Mesothelial cell of epicardium (in vitro differentiated cells): ENCODE measurements around the gene MMP24OS. TPM values are rescaled to one million over a fixed set of nuclear protein-coding genes. Genes with fewer than 3 reads are reported as not detected.

ENCODE experiments used
- DNase-seq, 2 experiments: peaks; one replicate each; pipeline ENCODE4 v3.0.0; 2021; ENCODE audit warnings: low spot score in 2 of 2; ENCODE audit not compliant: unreplicated experiment in 2 of 2
- H3K27ac Mint-ChIP-seq: 2 replicates; pipeline ENCODE4 v1.8.0; 2021; ENCODE audit warnings: mixed read lengths
- H3K27me3 Mint-ChIP-seq: 2 replicates; pipeline ENCODE4 v1.8.0; 2021; ENCODE audit warnings: low read depth, mixed read lengths
- H3K36me3 Mint-ChIP-seq: 2 replicates; pipeline ENCODE4 v1.8.0; 2021; ENCODE audit warnings: mixed read lengths
- H3K4me1 Mint-ChIP-seq: 2 replicates; pipeline ENCODE4 v1.8.0; 2021; ENCODE audit warnings: mixed read lengths
- H3K4me3 Mint-ChIP-seq: 2 replicates; pipeline ENCODE4 v1.8.0; 2021; ENCODE audit warnings: mild to moderate bottlenecking, moderate library complexity, mixed read lengths
- H3K9me3 Mint-ChIP-seq: 2 replicates; pipeline ENCODE4 v1.8.0; 2021; ENCODE audit warnings: mixed read lengths
- CTCF ChIP-seq: fragments of 200-600 bp; sonication (generic); IDR thresholded peaks from one replicate; pipeline ENCODE4 v1.5.0; 2021; ENCODE audit warnings: antibody characterized with exemption; ENCODE audit not compliant: unreplicated experiment
- total RNA-seq: library from RNA; stranded (reverse); gene quantifications from 3 replicates; pipeline ENCODE4 v1.2.1, GENCODE V29; 2021

MMP24OS gene
- total RNA-seq, 1 donor from 2014 or later, result 66.1 TPM

- Mint-ChIP-seq H3K36me3 (peaks cover 14% of the 10 kb centered on the region), H3K9me3 (no peaks in the 10 kb centered on the region), H3K4me1 (peaks cover 28% of the 10 kb centered on the region), H3K27ac (no peak overlapping the region), H3K27me3 (no peaks in the 10 kb centered on the region), H3K4me3 (no peak overlapping the region)
- no peak for TF ChIP-seq CTCF
- no peak for DNase-seq
Observed at GRCh38 chr20:35281506-35282101, 3.7 kb upstream of the MMP24OS start.

DNA sequence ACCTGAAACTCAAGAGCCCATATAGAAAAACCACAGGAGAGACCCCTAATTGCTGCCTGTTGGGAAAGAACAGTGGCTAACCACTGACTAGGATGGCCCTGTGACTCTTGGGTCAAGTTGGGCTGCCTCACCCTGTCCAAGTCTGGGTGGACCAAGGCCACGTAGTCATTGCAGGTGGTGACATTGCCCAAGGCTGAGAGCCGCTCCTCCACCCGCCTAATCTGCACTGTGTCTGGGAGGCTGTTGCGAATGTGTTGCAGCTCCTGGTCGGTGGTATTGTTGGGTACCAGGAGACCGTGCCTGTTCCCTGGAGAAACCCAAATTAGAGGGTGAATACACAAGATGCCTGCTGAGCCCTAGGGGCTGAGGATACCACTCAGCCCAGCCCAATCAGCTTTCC is 2.6 kb upstream of the MMP24OS start:
- Mint-ChIP-seq H3K4me3 (no peak overlapping the region), H3K4me1 (peaks cover 23% of the 10 kb centered on the region), H3K36me3 (peaks cover 14% of the 10 kb centered on the region)

DNA sequence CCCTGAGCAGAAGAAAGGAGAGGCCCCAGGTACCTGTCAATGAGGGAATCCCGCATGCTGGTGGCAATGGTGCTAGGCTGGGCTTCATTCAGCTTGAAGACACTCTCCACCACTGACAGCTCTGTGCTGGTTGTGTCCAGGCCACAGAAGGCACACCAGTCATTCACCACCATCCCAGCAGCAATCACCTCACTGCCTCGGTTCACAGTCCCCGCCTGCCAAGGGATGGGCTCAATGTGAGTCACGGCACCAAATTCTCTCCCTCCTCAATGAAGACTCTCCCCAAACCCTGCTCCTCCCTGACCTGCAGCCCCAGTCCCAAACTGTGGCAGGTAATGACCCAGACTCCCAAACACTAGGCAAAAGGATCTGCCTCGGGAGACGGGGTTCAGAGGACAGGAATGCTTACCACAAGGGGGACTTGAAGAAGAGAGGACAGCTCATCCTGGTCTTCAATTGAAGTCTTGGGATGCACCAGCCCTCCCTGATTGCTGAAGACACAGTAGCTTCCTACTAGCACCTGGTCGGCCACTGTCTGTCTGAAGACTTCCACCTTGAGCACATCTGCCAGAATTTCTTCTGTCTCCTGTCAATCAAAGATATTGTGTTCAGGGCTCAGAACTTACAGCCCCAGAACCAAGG is 1.7 kb upstream of the MMP24OS start:
- peak overlapping the region; percentile 89 for H3K27ac Mint-ChIP-seq
- no peak for DNase-seq
- H3K9me3 Mint-ChIP-seq, result no peaks in the 10 kb centered on the region
- peaks cover 14% of the 10 kb centered on the region for H3K36me3 Mint-ChIP-seq
- no peak overlapping the region for H3K4me3 Mint-ChIP-seq
- no peak for TF ChIP-seq CTCF
- H3K4me1 Mint-ChIP-seq, result peaks cover 16% of the 10 kb centered on the region
- H3K27me3 Mint-ChIP-seq, result no peaks in the 10 kb centered on the region

More for the DNA sequence above, 2.6 kb upstream of the MMP24OS start:
- Mint-ChIP-seq H3K27me3 (no peaks in the 10 kb centered on the region), H3K27ac (no peak overlapping the region), H3K9me3 (no peaks in the 10 kb centered on the region)
- DNase-seq, result no peak
- TF ChIP-seq CTCF, result no peak

- peaks cover 14% of the 10 kb centered on the region for H3K36me3 Mint-ChIP-seq
Observed at GRCh38 chr20:35279040-35279439, 1.1 kb upstream of the MMP24OS start.

GRCh38 chr20:35277127-35277526 is 795 bp downstream of the MMP24OS start:
- H3K36me3 Mint-ChIP-seq, result peaks cover 11% of the 10 kb centered on the region
- no peak for TF ChIP-seq CTCF
- peak overlapping the region; percentile 95 for H3K4me3 Mint-ChIP-seq
- H3K27ac Mint-ChIP-seq, result peak overlapping the region; percentile 99
- peaks cover 6% of the 10 kb centered on the region for H3K4me1 Mint-ChIP-seq
- H3K9me3 Mint-ChIP-seq, result no peaks in the 10 kb centered on the region
- no peak for DNase-seq
- no peaks in the 10 kb centered on the region for H3K27me3 Mint-ChIP-seq

More at GRCh38 chr20:35279040-35279439, 1.1 kb upstream of the MMP24OS start:
- H3K4me1 Mint-ChIP-seq, result peaks cover 15% of the 10 kb centered on the region
- peak overlapping the region; percentile 89 for H3K27ac Mint-ChIP-seq
- H3K27me3 Mint-ChIP-seq, result no peaks in the 10 kb centered on the region
- no peak for TF ChIP-seq CTCF
- no peak for DNase-seq
- H3K9me3 Mint-ChIP-seq, result no peaks in the 10 kb centered on the region
- H3K4me3 Mint-ChIP-seq, result no peak overlapping the region
